Body of pancreas (tissue), 4 donors: Measurements from ENCODE around the gene KRTAP12-3.

ENCODE experiments used
- CTCF ChIP-seq, 7 experiments: fragments of 450-650 bp in 4 of 7; fragments of 200-600 bp in 3 of 7; sonication (generic) in 3 of 7; IDR thresholded peaks; one replicate each; pipeline ENCODE4 v1.5.1; 2016 to 2019; ENCODE audit warnings: antibody characterized with exemption in 7 of 7
- POLR2A ChIP-seq, 3 donors: fragments of 450-650 bp; IDR thresholded peaks; one replicate each; pipeline ENCODE4 v1.6.1; 2016; ENCODE audit warnings: antibody characterized with exemption in 3 of 3, mild to moderate bottlenecking in 2 of 3

DNA sequence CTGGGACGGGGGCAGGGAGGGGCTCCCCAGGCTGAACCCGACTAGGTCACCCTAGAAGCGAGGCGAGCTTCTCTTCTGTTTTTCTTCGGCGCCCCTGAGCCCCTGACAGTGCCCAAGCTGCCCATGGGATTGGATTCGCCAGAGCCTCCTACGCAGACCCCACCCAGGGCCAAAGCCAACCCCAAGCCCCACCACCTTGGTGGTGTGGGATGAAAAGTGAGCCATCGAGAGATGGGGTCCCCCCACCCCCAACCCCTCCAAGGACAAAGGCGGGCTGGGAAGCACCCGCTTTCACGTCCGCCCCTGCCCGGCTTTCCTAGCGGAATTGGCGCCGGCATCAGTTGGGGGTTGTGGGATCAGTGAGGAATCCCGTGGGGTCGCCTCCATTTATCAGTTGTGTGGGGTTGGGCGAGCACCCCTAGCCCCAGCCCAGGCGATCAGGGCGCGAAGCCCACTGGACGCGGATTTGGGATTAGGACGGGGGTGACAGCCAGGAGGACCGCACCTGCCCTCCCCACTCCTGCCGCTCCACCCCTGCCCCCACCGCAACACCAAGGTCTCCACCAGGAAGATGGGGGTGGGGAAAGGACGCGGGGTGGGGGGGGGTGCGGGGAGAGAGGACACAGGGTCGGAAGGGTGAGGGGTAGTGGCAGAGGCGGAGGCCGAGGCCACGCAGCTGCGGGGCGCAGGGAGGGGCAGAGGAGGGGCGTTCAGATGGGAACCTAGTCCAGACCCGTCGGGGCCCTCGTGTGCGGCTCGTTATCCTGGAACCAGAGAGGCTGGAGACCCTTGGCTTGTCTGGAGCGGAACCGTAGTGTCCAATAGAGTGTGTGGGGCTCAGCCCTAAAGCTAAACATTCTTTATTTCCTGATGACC lies 49.2 kb downstream of the KRTAP12-3 start:
- no peak for TF ChIP-seq CTCF (IDR thresholded peaks at IDR 0.05)
- no peak for TF ChIP-seq POLR2A (IDR thresholded peaks at IDR 0.05)
